ENCODE measurements around the gene NUDT19.
A peak's percentile ranks its signal among the peaks of the same experiment; 100 is the strongest.

Gene NUDT19

DNA sequence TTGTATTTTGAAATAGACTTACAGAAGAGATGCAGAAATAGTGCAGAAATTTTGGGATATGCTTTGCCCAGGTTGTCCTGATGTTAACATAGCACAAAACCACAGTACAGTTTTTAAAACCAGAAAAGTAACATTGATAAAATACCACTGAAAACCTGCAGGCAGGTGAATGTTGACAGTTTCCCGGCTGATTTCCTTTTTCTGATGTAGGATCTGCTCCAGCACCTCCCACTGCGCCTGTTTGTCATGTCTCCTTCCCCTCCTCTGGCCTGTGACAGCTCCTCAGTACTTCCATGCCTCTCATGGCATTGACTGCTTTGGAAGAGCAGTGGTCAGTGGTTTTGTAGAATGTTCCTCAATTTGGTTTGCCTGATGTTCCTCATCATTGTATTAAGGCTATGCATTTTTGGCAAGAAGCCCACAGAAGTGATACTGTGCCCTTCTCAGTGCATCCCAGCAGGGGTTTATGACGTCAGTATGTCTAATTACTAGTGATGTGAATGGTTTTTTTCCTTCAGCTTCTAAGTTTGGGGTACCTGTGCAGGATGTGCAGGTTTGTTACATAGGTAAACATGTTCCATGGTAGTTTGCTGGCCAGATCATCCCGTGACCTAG lies 58.9 kb downstream of the NUDT19 start:
- no peak for TF ChIP-seq MYC (IDR thresholded peaks at IDR 0.05; ENCODE audit: low read depth, low read length)
- TF ChIP-seq, protein P1, sequence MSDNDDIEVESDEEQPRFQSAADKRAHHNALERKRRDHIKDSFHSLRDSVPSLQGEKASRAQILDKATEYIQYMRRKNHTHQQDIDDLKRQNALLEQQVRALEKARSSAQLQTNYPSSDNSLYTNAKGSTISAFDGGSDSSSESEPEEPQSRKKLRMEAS (IDR thresholded peaks at IDR 0.05; ENCODE audit: low read depth, low read length) = no peak
- TF ChIP-seq, protein P2, sequence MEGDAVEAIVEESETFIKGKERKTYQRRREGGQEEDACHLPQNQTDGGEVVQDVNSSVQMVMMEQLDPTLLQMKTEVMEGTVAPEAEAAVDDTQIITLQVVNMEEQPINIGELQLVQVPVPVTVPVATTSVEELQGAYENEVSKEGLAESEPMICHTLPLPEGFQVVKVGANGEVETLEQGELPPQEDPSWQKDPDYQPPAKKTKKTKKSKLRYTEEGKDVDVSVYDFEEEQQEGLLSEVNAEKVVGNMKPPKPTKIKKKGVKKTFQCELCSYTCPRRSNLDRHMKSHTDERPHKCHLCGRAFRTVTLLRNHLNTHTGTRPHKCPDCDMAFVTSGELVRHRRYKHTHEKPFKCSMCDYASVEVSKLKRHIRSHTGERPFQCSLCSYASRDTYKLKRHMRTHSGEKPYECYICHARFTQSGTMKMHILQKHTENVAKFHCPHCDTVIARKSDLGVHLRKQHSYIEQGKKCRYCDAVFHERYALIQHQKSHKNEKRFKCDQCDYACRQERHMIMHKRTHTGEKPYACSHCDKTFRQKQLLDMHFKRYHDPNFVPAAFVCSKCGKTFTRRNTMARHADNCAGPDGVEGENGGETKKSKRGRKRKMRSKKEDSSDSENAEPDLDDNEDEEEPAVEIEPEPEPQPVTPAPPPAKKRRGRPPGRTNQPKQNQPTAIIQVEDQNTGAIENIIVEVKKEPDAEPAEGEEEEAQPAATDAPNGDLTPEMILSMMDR (IDR thresholded peaks at IDR 0.05; ENCODE audit: low read depth, low read length) = no peak
- TF ChIP-seq POLR2A (IDR thresholded peaks at IDR 0.05; ENCODE audit: extremely low read depth, insufficient read length) = no peak
- peak; percentile 36 for DNase-seq (ENCODE audit: low read depth)
- no peak overlapping the region for H3K4me3 ChIP-seq (ENCODE audit: low read depth, low read length)

DNA sequence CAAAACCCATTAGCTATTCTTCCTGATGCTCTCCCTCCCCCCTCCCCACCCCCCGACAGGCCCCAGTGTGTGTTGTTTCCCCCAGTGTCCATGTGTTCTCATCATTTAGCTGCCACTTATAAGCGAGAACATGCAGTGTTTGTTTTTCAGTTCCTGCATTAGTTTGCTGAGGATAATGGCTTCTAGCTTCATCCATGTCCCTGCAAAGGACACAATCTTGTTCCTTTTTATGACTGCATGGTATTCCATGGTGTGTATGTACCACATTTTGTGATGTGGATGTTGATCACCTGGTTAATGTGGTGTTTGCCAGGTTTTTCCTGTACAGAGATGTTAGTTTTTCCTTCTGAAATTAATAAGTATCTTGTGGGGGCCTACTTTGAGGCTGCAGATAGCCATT lies 59.4 kb downstream of the NUDT19 start:
- H3K4me3 ChIP-seq (ENCODE audit: low read depth, low read length) = no peak overlapping the region
- no peak for DNase-seq (ENCODE audit: low read depth)
- TF ChIP-seq, protein P1 (IDR thresholded peaks at IDR 0.05; ENCODE audit: low read depth, low read length) = no peak
- TF ChIP-seq, protein P2 (IDR thresholded peaks at IDR 0.05; ENCODE audit: low read depth, low read length) = no peak

DNA sequence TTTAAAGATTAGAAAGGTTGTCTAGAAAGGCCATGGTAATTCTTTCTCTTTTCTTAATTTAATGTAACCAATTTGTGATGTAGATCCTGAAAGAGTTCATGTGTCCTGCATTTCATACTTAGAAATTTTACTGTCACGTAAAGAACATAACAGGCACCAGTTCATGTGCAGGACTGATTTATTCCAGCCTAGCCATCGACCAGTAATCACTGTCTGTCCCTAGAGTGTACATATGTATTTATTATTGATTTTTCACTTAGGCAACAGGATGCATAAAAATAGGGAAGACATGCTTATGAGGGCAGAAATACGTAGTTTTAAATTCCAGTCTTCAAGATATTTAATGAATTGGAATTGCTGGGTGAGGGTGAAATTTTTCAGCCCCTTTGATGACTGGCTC lies 65.6 kb downstream of the NUDT19 start:
- no peak for DNase-seq (ENCODE audit: low read depth)
- no peak overlapping the region for H3K4me3 ChIP-seq (ENCODE audit: low read depth, low read length)
- TF ChIP-seq, protein P1 (IDR thresholded peaks at IDR 0.05; ENCODE audit: low read depth, low read length) = no peak
- no peak for TF ChIP-seq MYC (IDR thresholded peaks at IDR 0.05; ENCODE audit: low read depth, low read length)
- no peak for TF ChIP-seq POLR2A (IDR thresholded peaks at IDR 0.05; ENCODE audit: extremely low read depth, insufficient read length)
- TF ChIP-seq, protein P2 (IDR thresholded peaks at IDR 0.05; ENCODE audit: low read depth, low read length) = no peak
